GM12878 (cell line): ENCODE measurements around the gene AOC3. TPM values are rescaled to one million over a fixed set of nuclear protein-coding genes. Genes with fewer than 3 reads are reported as not detected.

Source experiments
- ATAC-seq: fragments of 200-7000 bp; cut with Tn5 transposase; 3 replicates; pipeline ENCODE4 v1.9.1; 2020; ENCODE audit warnings: mild to moderate bottlenecking, moderate library complexity
- BruUV-seq: library from RNA; stranded (reverse); fragments of 400-500 nt; replicated peaks from 2 replicates; lab custom pipeline; 2021; lab: Mats Ljungman, UMichigan
- CTCF ChIA-PET: fragments of 300-600 bp; sonication (Branson Sonifier 250); formaldehyde crosslinking; extraction: SDS; loops from one replicate; lab custom pipeline; 2021; ENCODE audit warnings: inconsistent platforms; lab: Yijun Ruan, JAX
- POLR2A ChIA-PET: fragments of 350-600 bp; formaldehyde crosslinking; extraction: SDS; loops from one replicate; lab custom pipeline; 2021; ENCODE audit warnings: inconsistent platforms; lab: Charles Lee
- RAD21 ChIA-PET: fragments of 300-600 bp; sonication (Branson Sonifier 250); formaldehyde crosslinking; loops from one replicate; lab custom pipeline; 2023; ENCODE audit warnings: antibody characterized with exemption; ENCODE audit not compliant: unreplicated experiment; lab: Charles Lee
- SMC1A ChIA-PET: fragments of 300-600 bp; sonication (Branson Sonifier 250); formaldehyde crosslinking; loops from one replicate; lab custom pipeline; 2023; ENCODE audit not compliant: unreplicated experiment, uncharacterized antibody; lab: Charles Lee
- DNase-seq: peaks from one replicate; pipeline ENCODE4 v3.0.0-alpha.2; 2011; ENCODE audit warnings: low read depth, low spot score
- FAIRE-seq: peaks from 3 replicates; lab custom pipeline; 2011; peaks lifted over from hg19 to GRCh38; lab: Jason Lieb, UNC
- H2AFZ ChIP-seq: 2 replicates; pipeline ENCODE4 v1.6.0; 2011; ENCODE audit warnings: low read depth, low read length, control low read depth; ENCODE audit not compliant: control insufficient read depth
- H3K27ac ChIP-seq: 2 replicates; pipeline ENCODE4 v1.5.1; 2011; ENCODE audit warnings: control low read depth; ENCODE audit not compliant: control insufficient read depth, insufficient read depth
- H3K27me3 ChIP-seq, 2 experiments: replicated peaks in 1 of 2; 2 replicates each; pipeline versions ENCODE4 v1.6.0 to v1.6.1; 2011; ENCODE audit warnings: low read length in 1 of 2; ENCODE audit not compliant: control insufficient read depth in 2 of 2, insufficient read depth in 2 of 2
- H3K36me3 ChIP-seq, 2 experiments: 2 replicates each; pipeline ENCODE4 v1.5.1; 2011; ENCODE audit warnings: low read length in 1 of 2; ENCODE audit not compliant: control insufficient read depth in 2 of 2, insufficient read depth in 2 of 2
- H3K4me1 ChIP-seq: 2 replicates; pipeline ENCODE4 v1.6.1; 2011; ENCODE audit warnings: mild to moderate bottlenecking, low read length, moderate library complexity, mixed read lengths; ENCODE audit not compliant: control insufficient read depth, insufficient read depth
- H3K4me2 ChIP-seq: 2 replicates; pipeline ENCODE4 v1.6.0; 2011; ENCODE audit warnings: control low read depth; ENCODE audit not compliant: control insufficient read depth, insufficient read depth
- H3K4me3 ChIP-seq: fragments of 200-600 bp; sonication (generic); 2 replicates; pipeline ENCODE4 v1.5.1; 2016
- H3K79me2 ChIP-seq: 2 replicates; pipeline ENCODE4 v1.6.0; 2011; ENCODE audit warnings: low read length; ENCODE audit not compliant: control insufficient read depth, insufficient read depth
- H3K9ac ChIP-seq: 2 replicates; pipeline ENCODE4 v1.8.0; 2011; ENCODE audit warnings: low read length, control low read depth, mixed read lengths; ENCODE audit not compliant: control insufficient read depth, insufficient read depth
- H3K9me3 ChIP-seq: replicated peaks from 3 replicates; pipeline ENCODE4 v1.5.1; 2011; ENCODE audit warnings: mild to moderate bottlenecking, low read length; ENCODE audit not compliant: control insufficient read depth, insufficient read depth
- H4K20me1 ChIP-seq: 2 replicates; pipeline ENCODE4 v1.6.0; 2011; ENCODE audit not compliant: control insufficient read depth, insufficient read depth
- CTCF ChIP-seq, 3 experiments: IDR thresholded peaks in 2 of 3; conservative IDR thresholded peaks in 1 of 3; 2 replicates each; pipeline ENCODE4 v1.5.1; 2011; ENCODE audit warnings: low read depth in 3 of 3, low read length in 3 of 3, mild to moderate bottlenecking in 3 of 3, control low read depth in 2 of 3, moderate library complexity in 2 of 3, inconsistent platforms in 1 of 3, mixed read lengths in 1 of 3; ENCODE audit not compliant: control insufficient read depth in 2 of 3, insufficient read depth in 1 of 3; ENCODE audit errors: extremely low read depth in 1 of 3
- GABPA ChIP-seq: IDR thresholded peaks from 2 replicates; pipeline ENCODE4 v1.6.1; 2014; ENCODE audit warnings: antibody characterized with exemption, low read depth, mild to moderate bottlenecking, inconsistent platforms
- NFYB ChIP-seq: IDR thresholded peaks from 2 replicates; pipeline ENCODE4 v1.6.1; 2011; ENCODE audit warnings: low read depth, mild to moderate bottlenecking, low read length, improper control_type of control experiment, moderate library complexity; ENCODE audit not compliant: insufficient read depth
- NR2C1 ChIP-seq: fragments of 450-650 bp; IDR thresholded peaks from 2 replicates; pipeline ENCODE4 v1.6.1; 2017; ENCODE audit warnings: antibody characterized with exemption, mild to moderate bottlenecking, moderate library complexity
- POLR2A ChIP-seq: IDR thresholded peaks from 2 replicates; pipeline ENCODE4 v1.6.1; 2011; ENCODE audit warnings: low read depth, mild to moderate bottlenecking, low read length
- RAD21 ChIP-seq: IDR thresholded peaks from 2 replicates; pipeline ENCODE4 v1.6.1; 2011; ENCODE audit warnings: mild to moderate bottlenecking, low read depth, low read length, moderate library complexity; ENCODE audit not compliant: insufficient read depth
- RAD51 ChIP-seq: fragments of 450-650 bp; IDR thresholded peaks from 2 replicates; pipeline ENCODE4 v1.6.1; 2016; ENCODE audit warnings: moderate library complexity, mild to moderate bottlenecking, inconsistent platforms
- RELA ChIP-seq: fragments of 450-650 bp; IDR thresholded peaks from 2 replicates; pipeline ENCODE4 v1.8.0; 2014; ENCODE audit warnings: borderline replicate concordance; ENCODE audit not compliant: partially characterized antibody
- RELB ChIP-seq: fragments of 450-650 bp; IDR thresholded peaks from 2 replicates; pipeline ENCODE4 v1.6.1; 2017; ENCODE audit warnings: low read depth, mild to moderate bottlenecking, moderate library complexity
- SMARCA5 ChIP-seq: fragments of 450-650 bp; IDR thresholded peaks from 2 replicates; pipeline ENCODE4 v1.6.1; 2017; ENCODE audit warnings: mild to moderate bottlenecking
- TCF7 ChIP-seq: IDR thresholded peaks from 2 replicates; pipeline ENCODE4 v1.6.1; 2014; ENCODE audit warnings: antibody characterized with exemption, borderline replicate concordance
- USF1 ChIP-seq: IDR thresholded peaks from 2 replicates; pipeline ENCODE4 v1.6.1; 2011; ENCODE audit warnings: borderline replicate concordance, low read depth, mild to moderate bottlenecking, moderate library complexity, mixed read lengths, low read length; ENCODE audit not compliant: insufficient read depth; ENCODE audit errors: extremely low read length
- ZNF207 ChIP-seq: fragments of 450-650 bp; IDR thresholded peaks from 2 replicates; pipeline ENCODE4 v1.6.1; 2014; ENCODE audit warnings: antibody characterized with exemption, mild to moderate bottlenecking, borderline replicate concordance
- WGBS: methylation state at CpG from one replicate; pipeline ENCODE4 v1.1.6; 2016; ENCODE audit warnings: low lambda C conversion rate; ENCODE audit not compliant: insufficient replicate concordance, insufficient coverage; ENCODE audit errors: missing lambda C conversion rate; 5-methylcytosine and 5-hydroxymethylcytosine counted together
- in situ Hi-C: fragments of 300-500 bp; cut with MboI; formaldehyde crosslinking; loops from 9 replicates; pipeline ENCODE4 v1.14.3; 2018; ENCODE audit warnings: mixed read lengths
- intact Hi-C: fragments of 100-400 bp; cut with micrococcal nuclease; formaldehyde crosslinking; loops from one replicate; pipeline ENCODE4 v1.14.2; 2022; ENCODE audit not compliant: unreplicated experiment
- polyA plus RNA-seq, 11 experiments: library from polyadenylated mRNA; depleted of rRNA in 4 of 11; unstranded in 6 of 11; stranded (reverse) in 5 of 11; fragments of >200 nt; fragmentation: Nextera tagmentation in 4 of 11; fragmentation: Illumina TruSeq in 1 of 11; extraction: Ambion mirVana in 4 of 11; extraction: Trizol in 1 of 11; gene quantifications; 1 replicate in 1 of 11; 2 replicates in 10 of 11; pipeline versions ENCODE4 v1.2.1 to v1.2.3, GENCODE V29; 2011 to 2016; ENCODE audit warnings: inconsistent platforms in 2 of 11, missing spikeins in 2 of 11, low read depth in 1 of 11
- total RNA-seq, 4 experiments: library from RNA; depleted of rRNA in 3 of 4; stranded (reverse); fragments of >200 nt in 3 of 4; fragmentation: Illumina TruSeq in 1 of 4; extraction: Trizol in 1 of 4; gene quantifications; 2 replicates each; pipeline versions ENCODE4 v1.2.1 to v1.2.3, GENCODE V29; 2013 to 2021

Gene AOC3
- total and polyA plus RNA-seq, 10 of the 15 experiments (the other 5 are each of a cell fraction or from before 2014, with no cell fraction given), result 0.02 to 0.91 (median 0.34) TPM; not detected in 2

DNA sequence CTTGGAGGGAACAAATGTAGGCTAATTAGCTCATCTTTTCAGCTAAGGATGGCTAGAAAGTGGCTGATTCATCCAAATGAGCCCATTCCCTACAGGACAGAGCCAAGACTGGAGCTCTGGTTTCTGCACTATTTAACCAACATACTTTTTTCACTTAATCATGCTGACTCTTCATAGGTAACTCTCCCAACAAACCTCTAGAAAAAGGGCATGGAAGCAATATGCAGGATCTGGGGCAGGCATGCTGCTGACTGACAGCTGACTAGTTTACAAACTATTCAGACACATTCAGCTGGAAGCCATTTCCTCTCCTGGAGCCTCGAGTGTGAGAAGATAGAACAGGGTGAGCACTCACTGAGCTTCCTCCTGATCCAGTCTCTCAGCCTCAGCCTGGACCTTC is 33.1 kb upstream of the AOC3 start:
- WGBS, result 6% methylated on average over 1 of the region's 1 CpG
- no TSS peak for BruUV-seq

More for the DNA sequence above, 33.1 kb upstream of the AOC3 start:
- no peak overlapping the region for H3K27ac ChIP-seq
- peaks cover 8% of the 10 kb centered on the region for H3K79me2 ChIP-seq
- TF ChIP-seq CTCF (IDR thresholded peaks at IDR 0.05 in 2 of 3, conservative IDR thresholded peaks at IDR 0.05 in 1 of 3; ENCODE audit: control insufficient read depth in 2 of 3, extremely low read depth in 1 of 3, insufficient read depth in 1 of 3, low read depth in 3 of 3, low read length in 3 of 3), result no peak
- TF ChIP-seq USF1, result no peak
- TF ChIP-seq TCF7, result no peak
- no peak for TF ChIP-seq RELA
- TF ChIP-seq ZNF207, result no peak
- no peak for TF ChIP-seq NFYB
- no peak for TF ChIP-seq RAD51
- no peak for TF ChIP-seq POLR2A
- TF ChIP-seq RAD21, result no peak
- TF ChIP-seq RELB, result no peak
- no peak for TF ChIP-seq GABPA
- TF ChIP-seq NR2C1, result no peak
- no peak for TF ChIP-seq SMARCA5
- TF ChIP-seq, all 136 proteins: peak for 0
- H3K9ac ChIP-seq, result no peak overlapping the region
- H3K36me3 ChIP-seq, result peaks cover 11 to 33% of the 10 kb centered on the region in 2 experiments
- H2AFZ ChIP-seq, result no peak overlapping the region
- intact Hi-C loops (no loop called here), in situ Hi-C loops (no loop called here)
- DNase-seq (no peak), FAIRE-seq (no peak), ATAC-seq (no peak)
- H3K27me3 ChIP-seq, result no peaks in the 10 kb centered on the region
- RAD21 ChIA-PET, result interaction anchor here (0.9 kb wide), 1 partner anchor 24 kb away, joined by 3 read pairs; no protein-coding TSS in a partner anchor
- no peaks in the 10 kb centered on the region for H3K9me3 ChIP-seq
- CTCF ChIA-PET, result interaction anchor here (0.7 to 2.2 kb wide), 7 partner anchors 13 to 240 kb away, joined by 3 to 8 read pairs (median 4); partner anchors contain the start of gene RPL27
- H3K4me3 ChIP-seq, result no peak overlapping the region
- H4K20me1 ChIP-seq, result no peaks in the 10 kb centered on the region
- SMC1A ChIA-PET, result interaction anchor here (0.7 to 1.0 kb wide), 3 partner anchors 18 to 180 kb away, joined by 3 to 4 read pairs (median 3); partner anchors contain the start of gene RPL27
- POLR2A ChIA-PET, result interaction anchor here (0.5 kb wide), 1 partner anchor 80 kb away, joined by 5 read pairs; no protein-coding TSS in a partner anchor
- peaks cover 3% of the 10 kb centered on the region; the same call in 1 of the 2 replicates for H3K4me1 ChIP-seq
- H3K4me2 ChIP-seq, result no peak overlapping the region
